ENCODE measurements around the gene GTPBP1. TPM values are rescaled to one million over a fixed set of nuclear protein-coding genes. Genes with fewer than 3 reads are reported as not detected.

Gene GTPBP1
- total and polyA plus RNA-seq, 2 of the 4 experiments (the other 2 are of a cell fraction) = 12.4 to 29.5 TPM

- Histone ChIP-seq H2BK15ac (ENCODE audit: low read depth, low read length) (no peak overlapping the region), H3K36me3 (ENCODE audit: control insufficient read depth, insufficient read depth, low read length) (peaks cover 45% of the 10 kb centered on the region), H3K79me1 (ENCODE audit: low read depth in 1 of 2, low read length in 2 of 2) (peaks cover 17 to 59% of the 10 kb centered on the region in 2 experiments), H3K27me3 (ENCODE audit: control insufficient read depth, insufficient read depth, low read length) (no peaks in the 10 kb centered on the region), H3K9me3 (ENCODE audit: control insufficient read depth, insufficient read depth, low read length) (no peaks in the 10 kb centered on the region), H3K4ac (ENCODE audit: low read depth, low read length) (no peak overlapping the region), H2AK5ac (ENCODE audit: low read depth, low read length) (no peak overlapping the region), H3K4me3 (ENCODE audit: insufficient read depth, low read depth, low read length) (no peak overlapping the region), H2AK9ac (replicated peaks; ENCODE audit: low read depth, low read length, poor library complexity) (peak overlapping the region; percentile 34), H3K18ac (ENCODE audit: low read depth, low read length) (no peak overlapping the region), H3K4me1 (ENCODE audit: control insufficient read depth, insufficient read depth, low read length) (peaks cover 11% of the 10 kb centered on the region), H2AFZ (replicated peaks; ENCODE audit: low read length, poor library complexity) (no peak overlapping the region), H3K23ac (ENCODE audit: low read depth, low read length) (no peak overlapping the region), H3K4me2 (ENCODE audit: low read depth, low read length) (no peak overlapping the region), H2BK20ac (ENCODE audit: low read depth, low read length) (no peak overlapping the region), H3K56ac (ENCODE audit: extremely low read depth, insufficient read depth, low read length) (no peak overlapping the region), H2BK120ac (ENCODE audit: low read depth, low read length) (no peak overlapping the region), H4K5ac (ENCODE audit: low read depth, low read length) (no peak overlapping the region), H4K8ac (ENCODE audit: low read depth in 2 of 2, low read length in 2 of 2) (no peak overlapping the region), H3K27ac (ENCODE audit: insufficient read depth, low read length) (no peak overlapping the region), H3K9ac (ENCODE audit: low read depth, low read length) (no peak overlapping the region), H3K14ac (replicated peaks; ENCODE audit: low read depth, low read length) (no peak overlapping the region), H2BK5ac (ENCODE audit: low read depth, low read length, poor library complexity, severe bottlenecking) (no peak overlapping the region), H3K9me1 (ENCODE audit: insufficient read depth, low read length) (peaks cover 8% of the 10 kb centered on the region), H4K91ac (ENCODE audit: insufficient read depth, low read depth, low read length) (no peak overlapping the region), H4K20me1 (ENCODE audit: insufficient read depth, low read length) (peaks cover 4% of the 10 kb centered on the region; the same call in 1 of the 2 replicates)
- BruUV-seq (replicated peaks) = no TSS peak
- dilution Hi-C loops (cut with HindIII; ENCODE audit: low sequenced_read_pairs, unreplicated experiment) (no loop called here), in situ Hi-C loops (cut with MboI; ENCODE audit: low sequenced_read_pairs) (no loop called here), intact Hi-C loops (cut with micrococcal nuclease) (no loop called here)
- ChIA-PET POLR2A (ENCODE audit: unreplicated experiment) (no interaction called here), CTCF (interaction anchor here (0.5 kb wide), 1 partner anchor 256 kb away, joined by 4 read pairs; no protein-coding TSS in a partner anchor)
- TF ChIP-seq SMC3 (IDR thresholded peaks at IDR 0.05; ENCODE audit: low read depth, low read length) (no peak), NFE2L2 (IDR thresholded peaks at IDR 0.05; ENCODE audit: low read depth, low read length) (no peak), FOS (IDR thresholded peaks at IDR 0.05; ENCODE audit: low read depth, low read length) (no peak), RCOR1 (IDR thresholded peaks at IDR 0.05; ENCODE audit: insufficient replicate concordance, low read length) (no peak)
- no peak for DNase-seq
- WGBS, 2 experiments (ENCODE audit: extremely low coverage in 2 of 2, insufficient read length in 1 of 2) = 66% methylated on average over 3 of the region's 24 CpGs; no CpG with 5 or more reads in 1 of the 2 experiments
- no peak for ATAC-seq (ENCODE audit: low read depth)
Measured at GRCh38 chr22:38751422-38752346, 45.9 kb downstream of the GTPBP1 start.

Measured in IMR-90 (cell line).